HG02588 (cell line): Measurements from ENCODE around the gene LYSMD4.
"Not testable (repeated sequence)": the region's sequence is repeated elsewhere in the genome, so short reads cannot be mapped to it uniquely, and the experiment has no call there.

Experiments
- ATAC-seq: cut with Tn5 transposase; IDR thresholded peaks from one replicate; pipeline ENCODE4 v1.9.1; 2021; ENCODE audit warnings: mild to moderate bottlenecking, moderate library complexity; ENCODE audit not compliant: unreplicated experiment

Gene LYSMD4

DNA sequence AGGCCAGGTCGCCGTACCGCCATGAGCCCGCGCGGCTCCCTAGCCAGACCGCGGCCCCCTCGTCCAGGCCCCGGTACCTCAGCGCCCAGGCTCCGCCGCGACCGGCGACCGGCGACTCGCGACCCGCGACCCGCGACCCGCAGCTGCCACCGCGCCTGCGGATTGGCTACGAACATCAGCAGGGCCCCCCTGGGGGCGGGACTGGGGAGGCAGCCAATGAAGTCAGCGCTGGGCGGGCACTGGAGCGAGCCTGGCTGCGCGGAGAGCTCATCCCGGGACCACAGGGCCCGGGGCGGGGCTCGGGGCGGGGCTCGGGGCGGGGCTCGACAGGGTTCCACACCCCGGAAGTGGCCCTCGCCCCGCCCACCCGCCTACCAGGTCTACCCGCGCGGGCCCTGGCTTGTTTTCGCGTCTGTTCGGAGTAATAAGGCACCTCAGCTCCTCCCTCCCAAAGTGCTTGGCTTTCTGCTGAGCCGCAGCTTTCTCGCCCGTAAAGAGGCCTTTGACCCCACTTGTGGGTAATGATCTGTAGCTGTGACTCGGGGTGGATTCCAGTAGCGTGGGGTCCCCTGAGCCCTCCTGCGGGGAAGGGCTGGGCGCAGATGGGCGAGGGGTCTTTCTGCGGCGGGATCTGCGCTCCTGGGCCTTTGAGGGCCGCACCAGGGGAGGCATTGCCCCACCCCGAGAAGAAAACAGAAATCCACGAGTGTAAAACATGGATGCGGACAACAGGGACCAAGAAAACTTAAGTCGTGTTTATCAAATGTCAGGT is at the start of gene LYSMD4:
Gene LYSMD4 (minus strand): TSS at position 170 of the 772 bp plus-strand sequence. CDS start 1,438 bp downstream, outside the sequence.
- ATAC-seq, result peak; percentile 99

DNA sequence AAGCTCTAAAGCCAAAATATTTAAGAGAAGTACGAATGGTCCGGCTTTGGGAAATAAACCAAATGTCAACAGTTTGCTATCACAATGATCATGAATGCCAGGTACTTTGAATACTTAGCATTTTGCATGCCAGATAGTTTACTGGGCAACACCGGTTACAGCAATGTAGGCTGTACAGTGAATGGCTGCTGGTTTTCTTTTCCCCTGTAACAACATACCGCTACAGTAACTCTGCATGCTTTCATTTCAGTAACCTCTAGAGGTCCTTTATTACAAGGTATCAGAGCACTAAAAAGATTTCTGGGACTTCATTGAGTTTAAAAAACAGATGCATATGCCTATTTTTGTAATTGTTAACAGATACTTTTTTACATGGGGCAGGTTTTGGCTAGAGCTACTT is 48.8 kb upstream of the LYSMD4 start:
- not testable (repeated sequence) for ATAC-seq

DNA sequence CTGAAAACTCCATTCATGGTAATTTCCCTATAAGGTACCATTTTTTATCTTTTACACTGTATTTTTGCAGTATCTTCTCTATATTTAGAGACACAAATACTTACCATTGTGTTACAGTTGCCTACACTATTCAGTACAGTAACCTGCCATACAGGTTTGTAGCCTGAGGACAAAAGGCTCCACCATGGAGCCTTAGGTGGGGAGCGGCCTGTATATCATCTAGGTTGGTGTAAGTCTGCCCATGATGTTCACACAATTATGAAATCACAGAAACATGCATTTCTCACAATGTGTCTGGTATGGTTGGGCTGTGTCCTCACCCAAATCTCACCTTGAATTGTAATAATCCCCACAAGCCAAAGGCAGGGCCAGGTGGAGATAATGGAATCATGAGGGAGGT is 43.9 kb upstream of the LYSMD4 start:
- ATAC-seq, result no peak

DNA sequence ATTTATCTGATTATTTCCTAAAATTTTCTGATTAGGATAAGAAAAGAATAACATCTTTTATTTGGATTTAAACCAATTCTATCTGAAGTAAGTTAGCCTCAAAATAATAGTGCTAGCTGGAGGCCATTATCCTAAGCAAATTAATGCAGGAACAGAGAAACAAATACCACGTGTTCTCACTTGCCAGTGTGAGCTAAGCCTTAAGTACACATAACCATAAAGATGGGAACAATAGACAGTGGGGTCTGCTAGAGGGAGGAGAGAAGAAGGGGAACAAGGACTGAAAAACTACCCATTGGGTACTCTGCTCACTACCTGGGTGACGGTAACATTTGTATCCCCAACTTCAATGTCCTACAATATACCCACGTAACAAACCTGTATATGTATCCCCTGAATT is 31.3 kb upstream of the LYSMD4 start:
- ATAC-seq, result no peak

DNA sequence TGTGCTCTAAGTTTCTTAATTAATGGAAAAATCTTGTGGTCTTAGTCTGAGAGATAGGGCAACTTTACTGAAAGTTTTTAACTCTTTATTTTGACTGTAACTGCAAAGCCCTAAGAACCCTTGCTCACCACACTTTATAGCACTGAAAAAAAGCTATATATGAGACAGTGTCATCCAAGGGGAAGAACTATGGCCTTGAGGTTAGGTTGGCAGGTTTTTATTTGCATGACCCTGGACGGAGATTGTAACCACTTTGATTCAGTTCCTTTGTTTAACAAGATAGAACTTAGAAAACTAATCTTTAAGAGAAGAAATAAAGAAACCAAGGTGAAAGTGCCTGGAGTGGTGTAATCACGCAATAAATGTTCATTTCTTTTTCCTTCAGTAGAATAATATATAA is 30.6 kb upstream of the LYSMD4 start:
- no peak for ATAC-seq

DNA sequence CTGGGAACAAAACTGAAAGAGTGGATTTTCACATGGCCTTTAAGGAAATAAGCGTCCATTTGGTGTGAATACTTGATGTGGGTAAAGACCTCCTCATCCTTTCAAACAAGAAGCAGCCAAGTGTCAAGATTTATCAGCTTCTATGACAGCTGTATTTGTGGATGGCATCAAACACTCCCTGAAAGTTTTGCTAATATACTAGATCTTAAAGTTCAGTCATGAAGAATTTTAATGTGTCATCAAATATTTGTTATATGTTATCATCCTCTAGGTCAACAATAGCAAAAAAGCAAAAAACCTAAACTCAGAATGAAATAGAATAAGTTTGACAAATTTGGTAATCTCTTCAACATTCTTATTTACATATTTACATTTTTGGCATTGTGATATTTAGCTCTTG is 29.1 kb upstream of the LYSMD4 start:
- ATAC-seq, result no peak

DNA sequence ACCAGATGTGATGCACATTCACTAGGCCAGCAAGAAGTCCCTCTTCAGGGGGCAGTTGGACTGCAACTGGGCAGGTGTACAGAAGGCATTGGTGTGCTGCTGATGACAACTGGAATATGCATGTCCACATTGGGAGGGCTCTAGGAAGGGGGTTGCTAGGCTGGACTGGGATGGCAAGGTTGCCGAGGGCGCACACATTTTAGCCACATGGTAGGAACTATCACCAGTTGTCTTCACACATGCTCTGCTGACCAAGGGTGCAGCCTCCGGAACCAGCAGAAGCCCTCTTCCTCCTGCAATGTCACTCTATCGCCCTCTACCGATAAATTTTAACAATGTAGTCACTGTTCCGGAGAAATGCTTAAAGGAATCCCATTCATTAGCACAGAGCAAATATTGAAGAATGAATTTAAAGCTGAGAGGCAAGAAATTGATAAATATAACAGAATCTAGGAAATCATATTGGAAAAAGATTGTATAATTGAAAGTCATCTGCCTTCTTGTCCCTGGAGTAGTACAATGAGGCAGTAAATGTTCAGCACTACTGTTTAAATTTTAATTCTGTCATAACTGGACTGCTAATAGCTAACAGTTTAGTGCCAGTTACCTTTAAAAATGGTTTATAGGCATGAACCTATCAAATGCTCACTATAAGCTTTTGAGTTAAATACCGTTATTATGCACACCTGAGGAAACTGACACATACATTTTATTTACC is 22.6 kb upstream of the LYSMD4 start:
- ATAC-seq, result peak; percentile 88

DNA sequence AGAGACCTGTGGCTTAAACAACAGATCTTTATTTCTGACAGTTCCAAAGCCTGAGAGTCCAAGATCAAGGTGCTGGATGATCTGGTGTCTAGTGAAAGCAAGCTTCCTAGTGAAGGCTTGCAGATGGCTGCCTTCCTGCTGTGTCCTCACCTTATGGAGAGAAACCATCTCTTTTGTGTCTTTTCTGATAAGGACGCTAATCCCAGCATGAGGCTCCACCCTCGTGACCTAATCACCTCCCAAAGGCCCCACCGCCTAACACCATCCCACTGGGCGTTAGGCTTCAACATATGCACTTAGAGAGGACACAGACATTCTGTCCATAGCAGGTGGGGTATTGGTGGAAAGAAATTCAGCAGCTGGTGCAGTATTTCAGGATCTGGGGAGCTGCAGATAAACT is 19.8 kb upstream of the LYSMD4 start:
- no peak for ATAC-seq

DNA sequence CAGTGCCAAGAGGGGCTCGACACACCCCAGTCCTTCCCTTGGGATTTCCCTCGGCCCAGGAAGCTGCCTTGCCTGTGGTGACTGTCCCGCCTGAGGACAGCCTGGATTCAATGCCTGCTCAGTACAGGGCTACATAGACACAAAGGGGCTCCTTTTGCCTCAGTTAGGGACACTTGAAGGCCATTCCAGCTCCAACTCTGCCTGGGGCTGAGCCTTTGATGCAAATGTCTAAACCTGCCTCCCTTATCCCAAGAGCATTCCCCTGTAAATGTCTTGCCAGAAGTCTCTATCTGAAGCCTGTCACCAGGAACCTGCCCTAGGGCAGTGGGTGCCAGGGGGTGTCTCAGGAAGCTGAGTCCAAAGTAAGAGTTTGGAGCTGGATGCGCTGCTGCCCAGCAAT is 19.3 kb upstream of the LYSMD4 start:
- ATAC-seq, result no peak

DNA sequence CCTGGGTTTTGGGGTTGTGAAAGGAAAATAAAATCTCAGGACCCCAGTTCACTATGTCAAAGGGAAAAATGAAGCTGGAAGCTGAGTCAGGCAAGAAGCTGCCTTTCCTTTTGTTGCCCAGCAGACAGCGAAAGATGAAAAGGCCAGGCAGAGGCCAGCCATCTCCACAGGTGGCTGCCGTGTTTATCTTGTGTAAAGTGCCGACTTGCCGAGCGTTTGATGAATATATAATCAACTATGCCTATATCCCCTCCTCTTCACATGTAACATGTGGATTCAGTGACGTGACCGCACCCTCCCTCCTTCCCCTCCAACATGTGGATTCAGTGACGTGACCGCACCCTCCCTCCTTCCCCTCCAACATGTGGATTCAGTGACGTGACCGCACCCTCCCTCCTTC is 17.1 kb upstream of the LYSMD4 start:
- ATAC-seq, result not testable (repeated sequence)

DNA sequence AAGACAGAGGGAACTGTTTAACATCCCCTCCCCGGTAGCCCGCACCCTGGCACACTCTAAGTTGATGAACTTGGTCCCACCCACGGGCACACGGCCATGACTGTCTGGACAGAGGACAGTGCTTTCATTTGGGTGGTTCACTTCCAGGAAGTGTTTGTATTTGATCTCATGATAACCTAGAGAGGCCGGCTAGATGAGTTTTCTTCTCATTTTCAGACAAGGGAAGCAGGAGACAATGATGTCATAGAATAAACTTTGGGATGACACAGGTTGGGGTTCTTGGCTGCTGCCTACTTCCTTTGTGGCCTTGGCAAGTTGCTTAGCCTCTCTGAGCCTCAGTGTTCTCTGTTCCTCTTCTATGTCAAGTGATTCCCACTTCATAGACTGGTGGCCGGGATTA is 16.1 kb upstream of the LYSMD4 start:
- no peak for ATAC-seq

DNA sequence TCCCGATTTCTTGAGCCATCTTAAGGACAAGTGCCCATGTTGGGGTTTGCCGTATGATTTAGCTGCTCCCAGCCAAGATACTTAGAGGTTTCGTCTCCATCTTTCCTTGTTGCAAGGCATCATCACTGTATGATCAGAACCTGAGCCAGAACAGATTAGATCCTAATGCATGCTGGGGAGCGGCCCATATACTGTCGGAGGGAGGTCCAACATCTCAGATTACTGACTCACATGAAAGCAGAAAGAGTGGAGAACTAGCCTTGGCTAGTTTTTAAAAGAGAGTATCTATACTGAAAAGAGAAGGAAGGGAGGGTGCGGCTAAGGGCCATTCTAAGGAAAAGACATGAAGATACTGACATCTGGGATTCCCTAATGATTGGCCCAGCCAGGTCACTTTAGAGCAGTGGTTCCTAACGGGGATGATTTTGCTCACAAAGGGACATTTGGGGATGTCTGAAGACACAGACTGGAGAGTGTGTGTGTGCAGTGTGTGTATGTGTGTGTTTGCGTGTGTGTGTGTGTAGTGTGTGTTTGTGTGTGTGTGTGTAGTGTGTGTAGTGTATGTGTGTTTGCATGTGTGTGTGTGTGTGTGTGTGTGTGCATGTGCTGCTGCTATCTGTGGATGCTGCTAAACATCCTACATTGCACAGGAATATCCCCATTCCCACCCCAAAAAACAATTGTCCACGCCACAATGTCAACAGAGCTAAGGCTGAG is 12.3 kb upstream of the LYSMD4 start:
- no peak for ATAC-seq

DNA sequence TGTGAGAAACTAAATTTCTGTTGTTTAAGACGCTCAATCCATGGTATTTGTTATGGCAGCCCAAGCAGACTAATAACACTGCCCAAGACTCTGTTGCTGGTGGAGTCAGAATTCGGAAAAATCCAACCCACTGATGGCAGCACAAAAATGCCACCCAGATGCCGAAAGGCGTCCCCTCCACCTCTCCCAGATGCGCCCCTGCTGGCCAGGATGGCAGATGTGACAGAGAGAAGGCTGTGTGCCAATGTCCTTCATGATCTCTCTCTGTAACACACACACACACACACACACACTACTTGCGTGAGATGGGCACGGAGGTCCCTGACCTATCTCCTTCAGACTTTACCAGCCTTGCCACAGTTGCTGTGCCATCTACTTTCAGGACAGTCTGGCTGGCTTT is 10.9 kb upstream of the LYSMD4 start:
- no peak for ATAC-seq

DNA sequence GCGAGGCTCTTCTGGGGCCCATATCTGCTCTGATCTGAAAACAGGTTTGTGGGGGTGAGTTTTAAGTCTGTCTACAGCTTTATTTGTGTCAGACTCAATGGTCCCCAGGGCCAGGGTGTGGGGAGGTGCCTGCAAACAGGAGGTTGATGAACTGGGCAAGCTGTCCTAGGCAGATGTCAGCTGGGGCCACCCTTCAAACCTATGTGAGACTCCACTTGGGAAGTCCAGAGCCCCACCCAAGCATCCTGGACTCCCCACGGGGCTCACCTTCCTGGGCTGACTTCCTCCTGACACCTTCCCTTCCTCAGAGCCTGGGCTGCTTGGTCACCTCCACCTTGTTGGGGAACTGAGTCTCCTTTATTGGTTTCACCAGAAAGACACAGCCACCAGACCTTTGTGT is 8.6 kb upstream of the LYSMD4 start:
- no peak for ATAC-seq

DNA sequence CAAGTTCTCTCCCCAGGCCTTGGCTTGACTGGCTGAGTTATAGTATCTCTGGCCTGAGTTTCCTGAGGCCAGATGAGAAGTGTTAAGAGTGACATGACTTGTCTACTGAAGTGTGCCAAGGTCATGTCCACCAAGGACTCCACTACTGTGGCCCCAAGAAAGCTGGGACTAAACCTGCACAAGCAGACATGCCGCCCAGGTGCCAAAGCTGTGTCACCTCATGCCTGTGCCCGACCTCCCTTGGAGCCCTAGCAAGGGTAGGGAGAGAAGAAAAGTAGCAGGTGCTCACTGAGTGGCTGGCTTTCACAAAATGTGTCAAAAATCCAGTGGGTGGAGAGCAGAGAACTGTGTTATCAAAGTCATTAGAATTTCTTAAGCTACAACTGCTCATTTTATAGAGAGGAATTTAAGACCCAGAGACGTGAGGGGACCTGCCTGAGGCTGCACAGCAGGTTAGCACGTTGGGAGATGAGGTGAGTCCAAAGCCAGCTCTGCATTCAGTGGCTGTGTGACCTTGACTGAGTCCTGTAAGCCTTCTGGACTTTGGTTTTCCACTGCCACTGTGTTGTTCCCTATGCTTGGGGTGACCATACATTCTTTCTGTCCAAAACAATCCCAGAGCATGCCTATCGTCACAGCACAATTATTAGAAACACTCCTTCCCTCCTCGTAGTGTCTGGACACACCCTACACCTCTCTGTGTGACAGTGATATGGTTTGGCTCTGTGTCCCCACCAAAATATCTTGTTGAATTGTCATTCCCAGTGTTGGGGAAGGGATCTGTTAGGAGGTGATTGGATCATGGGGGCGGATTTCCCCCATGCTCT is 5.0 kb upstream of the LYSMD4 start:
- no peak for ATAC-seq

DNA sequence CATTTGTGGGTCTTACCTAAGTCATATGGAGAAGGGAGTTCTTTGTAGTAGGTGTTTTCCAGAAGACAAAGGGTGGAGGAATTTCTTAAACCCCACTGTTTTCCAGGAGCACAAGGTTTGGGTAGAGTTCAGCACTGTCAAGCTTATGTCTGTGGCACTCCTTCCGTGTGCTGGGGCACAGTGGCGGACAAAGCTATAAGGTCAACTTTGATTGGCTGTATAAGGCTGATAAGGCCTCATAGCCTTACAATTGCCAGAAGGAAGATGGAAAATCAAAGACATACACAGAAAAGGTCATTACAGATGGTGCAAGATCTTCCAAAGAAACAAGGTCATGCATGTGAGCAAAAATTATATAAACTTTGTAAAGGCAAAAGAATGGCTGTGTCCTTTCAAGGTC is 3.5 kb upstream of the LYSMD4 start:
- ATAC-seq, result no peak

DNA sequence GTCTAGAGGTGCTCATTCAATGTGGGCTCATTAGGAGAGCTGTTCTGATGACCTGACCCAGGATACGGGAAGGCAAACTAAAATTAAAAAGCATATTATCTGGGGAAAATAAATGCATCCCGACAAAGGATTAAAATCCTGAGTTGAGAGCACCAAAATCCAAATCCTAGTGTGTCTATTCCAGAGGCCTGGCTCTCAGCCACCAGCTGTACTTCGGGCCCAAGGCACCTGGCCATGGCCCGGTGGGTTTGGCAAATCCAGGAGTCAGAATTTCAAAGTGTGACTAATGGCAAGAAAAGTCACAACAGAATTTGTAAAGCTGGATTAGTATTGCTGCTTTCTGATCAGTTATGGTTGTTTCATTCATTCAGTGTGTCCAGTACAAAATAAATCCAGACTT is 2.6 kb upstream of the LYSMD4 start:
- no peak for ATAC-seq

DNA sequence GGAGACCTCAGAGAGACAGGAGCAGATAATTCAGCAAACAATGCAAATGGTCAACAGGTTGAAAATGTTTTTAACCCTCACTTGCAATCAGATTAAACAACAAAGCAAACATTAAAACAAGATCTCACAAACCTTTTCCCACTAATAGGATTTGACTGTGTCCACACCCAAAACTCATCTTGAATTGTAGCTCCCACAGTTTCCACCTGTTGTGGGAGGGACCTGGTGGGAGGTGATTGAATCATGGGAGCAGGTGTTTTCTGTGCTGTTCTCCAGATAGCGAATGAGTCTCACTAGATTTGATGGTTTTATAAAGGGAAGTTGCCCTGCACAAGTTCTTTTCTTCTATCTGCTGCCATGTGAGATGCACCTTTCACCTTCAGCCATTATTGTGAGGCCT is 1.3 kb upstream of the LYSMD4 start:
- ATAC-seq, result no peak

DNA sequence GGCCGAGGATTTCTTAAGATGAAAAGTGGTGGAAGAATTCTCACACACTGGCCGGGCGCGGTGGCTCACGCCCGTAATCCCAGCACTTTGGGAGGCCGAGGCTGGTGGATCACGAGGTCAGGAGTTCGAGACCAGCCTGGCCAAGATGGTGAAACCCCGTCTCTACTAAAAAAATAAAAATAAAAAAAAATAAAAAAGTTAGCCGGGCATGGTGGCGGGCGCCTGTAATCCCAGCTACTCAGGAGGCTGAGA is 729 bp upstream of the LYSMD4 start:
- not testable (repeated sequence) for ATAC-seq

DNA sequence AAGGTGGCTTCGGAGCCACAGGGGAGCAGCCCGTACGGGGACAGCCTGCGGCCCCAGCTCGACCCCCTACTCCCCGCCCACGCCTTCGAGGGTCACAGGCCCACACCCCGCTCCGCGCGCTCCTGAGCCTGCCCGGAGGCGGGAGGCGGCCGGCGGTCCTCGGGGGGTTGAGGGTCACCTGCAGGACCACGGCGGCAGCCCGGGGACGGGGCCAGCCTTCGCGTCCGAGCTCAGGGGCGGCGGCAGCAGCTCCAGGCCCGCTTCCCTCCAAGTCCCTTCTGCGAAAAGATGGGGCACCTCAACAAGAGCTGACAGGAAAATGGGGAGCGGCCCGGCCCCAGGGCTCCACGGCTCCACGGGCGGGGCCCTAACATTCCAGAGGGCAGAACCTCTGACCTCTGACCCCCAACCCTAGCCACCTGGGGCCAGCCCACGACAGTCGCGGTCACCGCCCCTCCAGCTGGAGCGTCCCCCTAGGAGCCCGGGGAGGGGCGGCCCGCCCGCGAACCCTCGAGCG is 428 bp downstream of the LYSMD4 start:
- ATAC-seq, result peak; percentile 25

DNA sequence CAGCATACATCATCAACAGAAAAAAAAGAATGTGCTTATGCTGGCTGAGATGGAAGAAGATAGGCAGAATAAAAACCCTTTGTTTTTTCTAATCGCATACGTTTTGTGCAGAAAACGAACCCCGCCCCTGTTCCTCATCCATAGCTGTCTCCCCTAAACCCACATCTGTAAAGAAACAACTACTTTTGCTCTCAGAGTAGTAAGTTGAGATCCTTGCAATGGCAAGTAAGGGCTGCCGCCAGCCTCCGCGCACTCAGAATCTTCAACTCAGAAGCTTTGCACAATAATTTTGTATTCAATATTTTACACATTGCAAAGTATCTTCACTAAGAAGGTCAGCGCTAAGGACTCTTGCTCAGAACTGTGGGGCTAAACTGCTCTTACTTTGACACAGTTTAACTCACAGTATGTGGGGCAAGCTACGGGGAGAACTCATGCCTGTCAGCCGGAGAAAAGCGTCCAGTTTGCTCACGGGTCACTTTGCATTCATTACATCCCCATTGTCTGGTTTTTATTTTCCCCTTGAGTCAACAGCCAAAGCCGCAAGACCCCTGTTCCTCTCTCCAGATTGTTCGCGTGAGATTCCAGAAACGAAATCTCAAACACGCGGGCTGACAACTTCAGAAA is 1.0 kb downstream of the LYSMD4 start:
- no peak for ATAC-seq
